ENCODE results near the gene MCOLN2.
"Not testable (repeated sequence)": the region's sequence is repeated elsewhere in the genome, so short reads cannot be mapped to it uniquely, and the experiment has no call there.

The MCOLN2 gene

DNA sequence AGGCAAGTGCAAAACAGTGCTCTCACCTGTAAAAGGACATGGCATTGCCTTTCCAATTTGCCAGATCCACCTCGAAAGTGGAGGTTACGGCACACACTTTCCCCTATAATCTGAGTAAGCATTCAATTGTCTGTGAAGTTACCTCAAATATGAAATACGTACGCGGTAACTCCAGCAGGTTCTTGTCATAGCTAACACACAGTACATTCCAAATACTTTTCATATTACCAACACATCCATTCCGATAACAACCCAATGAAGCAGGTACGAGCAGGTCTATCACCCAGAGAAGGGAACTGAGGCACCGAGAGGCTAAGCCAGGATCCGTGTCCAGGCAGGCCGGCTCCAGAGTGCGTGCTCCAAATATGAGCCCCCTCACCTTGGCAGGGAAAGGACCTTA is 57.2 kb downstream of the MCOLN2 start:
- DNase-seq = no peak

DNA sequence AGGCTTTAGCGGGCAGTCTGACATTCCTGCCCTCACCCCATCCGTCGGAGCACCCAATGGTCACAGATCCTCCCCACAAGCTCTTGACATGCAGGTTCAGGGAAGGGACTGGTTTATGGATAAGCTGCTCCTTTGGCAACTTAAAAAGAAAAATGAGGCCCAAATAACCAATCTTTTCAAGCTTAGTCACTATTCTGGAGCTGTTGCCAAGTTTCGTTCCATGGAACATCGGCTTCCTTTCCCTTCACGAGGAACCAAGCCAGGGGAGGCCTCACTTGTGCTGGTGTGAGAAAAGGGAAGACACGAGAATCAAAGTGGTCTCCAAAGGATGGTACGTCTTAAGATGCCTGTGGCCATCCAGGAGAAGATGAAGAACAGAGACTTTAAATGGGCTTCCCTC is 57.8 kb downstream of the MCOLN2 start:
- no peak for DNase-seq

DNA sequence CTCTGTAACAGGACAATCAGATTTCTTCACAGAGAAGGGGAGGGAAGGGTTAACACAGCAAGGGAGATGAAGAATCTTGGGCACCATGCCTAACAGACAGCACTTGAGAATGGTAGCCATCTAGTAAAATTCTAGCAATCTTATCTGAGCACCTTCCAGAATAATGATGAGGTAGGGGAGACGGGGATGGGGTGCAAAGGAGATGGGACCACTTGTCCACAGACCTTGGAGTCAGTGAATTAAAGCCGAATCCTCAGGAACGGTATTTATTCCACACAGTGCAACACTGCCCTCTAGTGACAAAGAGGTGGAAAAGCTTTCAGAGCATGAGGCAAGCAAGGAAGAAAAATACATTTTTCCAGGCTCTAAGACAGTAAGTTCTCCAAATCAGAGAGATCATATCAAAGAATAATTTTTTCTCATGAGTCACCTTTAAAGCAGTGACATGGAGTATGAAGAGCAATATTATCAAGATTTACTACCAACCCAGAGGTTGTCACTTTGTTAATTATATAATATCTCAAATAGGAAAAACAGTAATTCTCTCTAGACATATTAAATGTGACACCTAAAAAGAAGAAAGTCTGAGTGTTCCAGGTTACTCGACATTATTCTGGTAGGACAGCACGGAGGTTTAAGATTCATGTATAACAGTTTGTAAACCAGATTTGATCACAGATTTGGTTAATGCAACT is 60.6 kb downstream of the MCOLN2 start:
- DNase-seq = no peak

DNA sequence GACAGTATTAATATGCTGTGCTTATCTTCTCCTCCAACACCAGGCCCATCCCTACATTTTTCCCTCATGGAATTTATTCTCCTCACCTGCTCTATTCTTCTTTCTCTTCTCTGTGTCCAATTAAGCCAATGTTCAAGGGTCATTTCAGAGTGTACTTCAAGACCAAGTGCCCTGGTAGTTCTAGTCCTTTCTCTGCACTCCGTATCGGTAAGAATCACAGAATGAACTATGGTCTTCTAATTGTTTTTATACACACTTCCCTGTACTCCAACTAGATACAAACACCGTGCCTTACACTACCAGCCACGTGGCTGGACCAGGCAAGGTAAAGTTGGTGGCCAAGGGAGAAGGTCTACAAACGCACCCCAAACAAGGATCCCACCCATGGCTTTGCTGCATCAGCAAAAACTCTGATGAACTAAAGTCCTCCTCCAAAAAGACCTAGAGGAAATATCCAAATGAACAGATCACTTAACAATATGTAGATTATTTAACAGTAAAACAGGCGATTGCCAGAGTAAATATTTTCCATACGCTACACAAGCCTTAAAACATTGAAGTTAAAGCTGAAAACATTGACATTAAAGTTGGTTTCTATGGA is 63.8 kb downstream of the MCOLN2 start:
- no peak for DNase-seq

DNA sequence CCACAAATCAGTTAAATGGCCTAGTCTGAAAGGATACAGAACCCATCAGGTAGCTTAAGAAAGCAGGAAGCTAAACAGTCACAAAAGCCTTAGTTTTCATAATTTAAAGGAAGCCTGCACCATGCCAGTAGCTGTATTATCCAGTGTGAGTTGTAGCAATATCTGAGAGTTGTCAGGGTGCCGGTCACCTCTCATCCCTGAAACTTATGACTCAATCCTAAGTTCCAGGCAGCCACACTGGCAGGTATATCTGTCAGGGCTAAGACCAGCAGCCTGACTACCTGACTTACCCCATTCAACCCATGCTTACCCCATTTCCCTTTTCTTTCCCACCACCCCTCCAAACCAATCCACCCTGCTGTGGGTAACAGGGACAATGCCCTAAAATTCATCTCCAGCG is 66.1 kb downstream of the MCOLN2 start:
- DNase-seq = no peak

DNA sequence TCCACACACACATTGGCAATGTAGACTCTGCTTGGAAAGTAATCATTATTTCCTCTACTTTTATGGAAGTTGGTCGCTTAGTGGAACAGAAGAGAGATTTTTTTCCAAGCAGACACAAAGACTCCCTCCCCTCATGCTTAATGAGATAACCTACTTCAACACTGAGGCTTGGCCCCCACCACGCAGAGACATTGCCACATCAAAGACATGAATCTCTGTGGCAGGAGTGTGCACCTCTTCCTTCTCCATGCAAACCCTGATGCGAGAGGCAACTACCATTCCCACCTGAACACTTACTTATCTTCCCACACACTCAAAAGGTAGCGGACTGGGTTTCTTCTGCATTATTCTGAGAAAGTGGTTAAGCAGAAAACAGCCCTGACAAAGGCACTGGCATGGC is 66.6 kb downstream of the MCOLN2 start:
- no peak for DNase-seq

DNA sequence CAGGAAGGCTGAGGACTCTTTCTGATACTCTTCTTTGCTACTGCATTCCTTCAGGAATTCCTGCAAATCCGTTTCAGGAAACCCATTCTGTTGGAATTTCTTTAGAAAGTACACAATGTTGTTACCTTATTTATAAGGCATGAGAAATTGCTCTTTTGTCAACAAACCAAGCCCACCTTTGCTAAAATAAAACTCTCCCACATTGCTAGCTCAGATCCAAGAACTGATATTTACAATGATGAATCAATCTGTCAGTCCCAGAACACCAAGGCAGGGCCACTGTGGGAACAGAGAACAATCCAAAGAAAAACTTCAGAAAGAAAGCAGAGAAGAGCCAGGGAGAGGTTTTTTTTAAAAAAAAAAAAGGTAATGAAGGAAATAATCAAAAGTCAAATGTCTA is 67.3 kb downstream of the MCOLN2 start:
- DNase-seq = no peak

DNA sequence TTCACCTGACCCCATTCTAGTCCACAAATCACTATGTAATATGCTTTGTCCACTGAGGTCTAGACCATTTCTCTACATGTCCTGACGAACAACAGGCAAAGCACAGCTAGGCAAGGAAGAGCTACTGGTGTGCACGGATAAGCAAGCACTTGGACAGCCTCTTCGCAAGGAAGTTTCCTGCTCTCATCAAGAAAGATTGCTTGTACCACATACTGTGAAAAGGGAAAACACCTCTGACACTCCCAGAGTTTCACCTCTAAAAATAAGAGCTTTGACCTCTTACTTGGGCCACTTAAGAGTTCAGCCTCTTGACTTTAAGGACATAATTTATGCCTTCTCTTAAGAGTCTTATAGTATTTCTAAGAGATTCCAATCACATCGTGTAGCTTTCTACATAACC is 67.9 kb downstream of the MCOLN2 start:
- no peak for DNase-seq

DNA sequence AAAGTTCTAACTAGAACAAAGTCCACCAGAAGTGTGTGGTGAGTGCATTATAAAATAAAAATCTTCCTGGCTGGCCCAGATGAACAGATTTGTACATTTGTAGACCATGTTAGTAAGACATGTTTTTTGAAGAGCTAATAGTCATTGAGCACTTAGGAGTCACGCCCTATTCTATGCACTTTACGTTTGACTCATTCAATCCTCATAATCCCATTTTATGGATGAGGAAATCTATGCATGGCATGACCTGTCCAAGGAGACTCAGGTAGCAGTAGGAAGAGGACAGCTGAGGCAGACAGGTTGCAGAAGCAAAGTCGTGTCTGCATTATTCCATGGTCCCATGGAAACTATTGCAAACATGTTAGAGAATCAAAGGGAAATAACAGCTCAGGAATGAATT is 73.6 kb downstream of the MCOLN2 start:
- no peak for DNase-seq

DNA sequence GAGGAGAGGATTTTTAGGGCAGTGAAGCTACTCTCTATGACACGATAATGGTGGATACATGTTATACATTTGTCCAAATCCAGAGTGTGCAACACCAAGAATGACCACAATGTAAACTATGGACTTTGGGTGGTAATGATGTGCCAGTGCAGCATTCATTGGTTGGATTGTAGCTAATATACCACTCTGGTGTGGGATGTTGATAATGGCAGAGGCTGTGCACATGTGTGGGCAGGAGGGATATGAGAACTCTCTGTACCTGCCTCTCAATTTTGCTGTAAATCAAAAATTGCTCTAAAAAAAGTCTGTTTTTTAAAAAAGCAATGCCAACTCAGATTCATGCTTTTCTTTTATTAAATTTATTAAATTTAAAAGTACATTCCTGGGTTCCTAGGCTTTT is 76.8 kb downstream of the MCOLN2 start:
- DNase-seq = no peak

DNA sequence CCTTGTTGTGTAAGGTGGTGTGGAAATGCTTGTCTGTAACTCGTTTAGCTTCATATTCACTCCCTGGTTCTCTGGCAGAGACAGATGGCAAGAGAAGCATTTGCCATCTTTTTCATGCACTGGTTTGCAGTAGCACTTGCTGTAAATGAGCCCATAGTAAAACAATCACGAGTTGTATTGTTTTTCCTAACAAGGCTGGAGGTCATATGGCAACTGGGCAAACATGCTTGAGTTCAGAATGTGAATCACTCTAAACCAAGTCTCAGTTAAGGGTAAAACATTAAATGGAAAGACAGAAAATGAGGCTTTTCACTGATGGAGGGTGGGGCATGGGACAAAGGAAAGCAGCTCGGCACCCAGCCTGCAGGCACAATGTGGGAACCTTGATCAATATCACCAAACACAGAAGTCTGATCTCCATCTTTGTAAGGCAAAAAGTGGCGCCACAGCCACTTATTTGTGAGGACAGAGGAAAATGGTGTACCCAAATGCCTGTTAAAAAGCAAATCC is 77.4 kb downstream of the MCOLN2 start:
- no peak for DNase-seq

DNA sequence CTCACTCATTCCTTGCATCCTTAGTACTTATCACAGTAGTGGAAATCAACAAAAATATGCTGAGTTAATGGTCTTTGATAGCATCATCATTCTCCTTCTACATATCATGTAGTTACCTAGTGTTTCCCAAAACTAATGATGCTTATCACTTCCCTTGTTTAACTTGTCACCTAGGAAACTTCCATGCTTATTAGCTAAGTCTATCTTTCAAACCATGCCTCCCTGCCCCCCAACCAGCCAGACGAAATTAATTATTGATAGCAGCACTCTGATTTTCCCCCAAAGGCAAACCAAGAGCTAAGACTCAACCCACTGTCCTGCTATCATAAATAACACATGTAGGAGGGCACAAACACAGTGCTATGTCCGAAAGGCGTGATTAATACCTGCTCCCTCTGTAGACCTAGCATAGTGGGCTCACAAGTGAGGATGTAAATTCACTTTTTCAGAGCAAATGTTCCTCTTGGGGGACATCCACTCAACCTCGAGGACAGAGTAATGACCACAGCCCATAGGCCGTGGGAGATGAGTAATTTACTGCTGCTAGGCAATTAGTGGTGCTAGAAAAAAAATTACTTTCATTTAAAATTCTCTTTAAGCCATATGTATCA is 78.1 kb downstream of the MCOLN2 start:
- DNase-seq = no peak

DNA sequence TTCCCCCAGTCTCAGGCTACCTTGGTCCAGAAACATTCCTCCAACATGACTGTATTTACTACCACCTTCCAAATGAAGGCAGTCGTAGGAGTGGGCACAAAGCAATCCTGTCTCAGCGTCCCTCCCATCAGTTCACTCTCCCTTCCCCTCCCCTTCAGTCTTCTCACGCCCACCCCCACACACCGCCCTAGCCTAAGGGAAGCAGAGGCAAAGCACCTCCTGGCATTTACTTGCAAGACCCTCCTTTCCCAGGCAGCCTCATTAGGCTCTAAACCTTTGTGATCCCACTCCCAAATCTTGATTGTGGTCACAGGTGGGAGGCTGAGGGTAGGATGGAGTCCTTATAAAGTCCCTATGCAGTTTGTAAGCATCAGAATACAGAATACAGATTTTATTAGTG is 80.0 kb downstream of the MCOLN2 start:
- DNase-seq = no peak

DNA sequence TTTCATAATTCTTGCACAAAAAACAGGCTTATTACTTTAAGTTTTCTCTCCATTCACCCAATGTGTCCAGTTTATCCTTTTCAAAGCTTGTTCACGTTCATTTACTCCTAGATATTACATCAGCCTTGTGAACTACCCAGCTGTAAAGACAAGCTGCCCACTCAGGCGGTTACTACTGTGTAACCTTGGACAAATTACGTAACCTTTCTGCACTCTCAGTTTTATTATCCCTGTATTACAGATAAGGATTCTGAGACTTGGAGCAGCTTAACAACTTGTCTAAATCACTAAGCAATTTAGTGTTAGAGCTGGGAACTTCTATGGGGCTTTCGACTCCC is 83.4 kb downstream of the MCOLN2 start:
- DNase-seq = no peak

DNA sequence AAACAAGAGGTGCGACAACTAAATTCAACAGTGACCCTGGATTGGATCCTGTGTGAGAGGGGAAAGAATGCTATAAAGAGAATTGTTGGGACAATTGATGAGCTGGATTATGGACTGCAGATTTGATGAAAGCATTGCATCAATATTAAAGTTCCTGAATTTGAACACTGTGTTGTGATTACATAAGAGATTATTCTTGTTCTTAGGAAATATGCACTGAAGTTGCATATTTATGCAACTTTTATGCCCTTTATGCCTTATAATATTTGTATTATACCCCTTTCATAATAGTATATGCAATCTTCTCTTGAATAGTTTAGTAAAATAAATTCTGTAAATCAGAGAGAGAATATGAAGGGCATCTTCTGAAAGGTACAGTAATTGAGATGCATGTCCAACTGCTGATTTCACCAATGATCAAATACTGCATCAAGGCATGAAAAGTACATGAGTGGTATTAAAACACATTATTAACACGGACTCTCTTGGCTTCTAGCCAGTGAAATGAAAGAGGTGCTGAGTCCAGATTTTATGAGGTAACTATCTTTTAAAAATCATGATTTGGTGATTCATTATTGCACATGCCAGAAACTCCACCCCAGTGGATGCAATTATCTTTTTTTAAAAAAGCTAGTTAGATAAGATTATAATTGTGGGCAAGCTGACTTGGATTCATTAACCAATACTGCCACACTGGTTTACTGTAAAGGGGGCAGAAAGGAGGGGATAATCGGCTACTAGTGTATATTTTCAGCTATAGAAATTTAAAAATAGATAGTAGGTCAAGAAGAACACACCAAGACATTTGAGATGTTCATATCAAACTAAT is 84.0 kb downstream of the MCOLN2 start:
- DNase-seq = no peak

DNA sequence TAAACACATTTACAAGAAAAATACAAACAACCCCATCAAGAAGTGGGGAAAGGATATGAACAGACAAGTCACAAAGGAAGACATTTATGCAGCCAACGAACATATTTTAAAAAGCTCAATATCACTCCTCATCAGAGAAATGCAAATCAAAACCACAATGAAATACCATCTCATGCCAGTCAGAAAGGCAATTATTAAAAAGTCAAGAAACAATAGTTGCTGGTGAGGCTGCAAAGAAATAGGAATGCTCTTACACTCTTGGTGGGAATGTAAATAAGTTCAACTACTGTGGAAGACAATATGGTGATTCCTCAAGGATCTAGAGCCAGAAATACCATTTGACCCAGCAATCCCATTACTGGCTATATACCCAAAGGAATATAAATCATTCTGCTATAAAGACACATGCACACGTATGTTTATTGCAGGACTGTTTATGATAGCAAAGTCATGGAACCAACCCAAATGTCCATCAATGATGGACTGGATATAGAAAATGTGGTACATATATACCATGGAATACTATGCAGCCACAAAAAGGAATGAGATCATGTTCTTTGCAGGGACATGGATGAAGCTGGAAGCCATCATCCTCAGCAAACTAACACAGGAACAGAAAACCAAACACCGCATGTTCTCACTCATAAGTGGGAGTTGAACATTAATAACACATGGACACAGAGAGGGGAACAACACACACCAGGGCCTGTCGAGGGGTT is 88.0 kb downstream of the MCOLN2 start:
- DNase-seq = not testable (repeated sequence)

DNA sequence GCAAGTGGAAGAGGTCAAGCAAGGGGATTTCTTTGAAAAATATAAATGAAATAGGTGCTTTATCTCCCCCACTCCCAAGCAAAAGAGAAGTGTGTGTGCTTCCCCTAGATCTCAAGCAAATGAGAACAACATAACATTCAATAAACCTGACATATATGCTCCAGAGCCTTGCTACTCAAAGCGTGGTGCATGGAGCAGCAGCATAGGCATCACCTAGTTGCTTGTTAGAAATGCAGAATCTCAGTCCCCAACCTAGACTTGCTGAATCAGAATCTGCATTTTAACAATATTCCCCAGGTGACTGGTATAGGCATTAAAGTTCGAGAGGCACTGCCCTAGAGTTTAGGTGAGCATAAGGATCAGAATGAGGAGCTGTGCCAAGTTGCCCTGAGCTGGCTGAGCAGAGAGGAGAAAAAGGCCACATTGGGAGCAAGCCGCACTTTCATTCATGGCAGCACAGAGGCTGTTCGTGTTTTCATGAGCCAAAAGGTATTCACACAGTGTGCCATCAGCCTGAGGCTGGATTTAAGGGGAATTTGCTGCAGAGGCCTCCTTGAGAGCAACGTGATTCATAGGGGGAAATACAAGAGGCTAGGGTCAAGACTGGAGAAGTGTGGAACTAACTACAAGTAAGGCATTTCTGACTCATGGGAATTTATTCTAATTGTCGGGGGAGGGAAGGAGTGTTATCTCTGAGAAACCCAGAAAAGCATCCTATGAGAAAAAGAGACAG is 89.7 kb downstream of the MCOLN2 start:
- DNase-seq = no peak

DNA sequence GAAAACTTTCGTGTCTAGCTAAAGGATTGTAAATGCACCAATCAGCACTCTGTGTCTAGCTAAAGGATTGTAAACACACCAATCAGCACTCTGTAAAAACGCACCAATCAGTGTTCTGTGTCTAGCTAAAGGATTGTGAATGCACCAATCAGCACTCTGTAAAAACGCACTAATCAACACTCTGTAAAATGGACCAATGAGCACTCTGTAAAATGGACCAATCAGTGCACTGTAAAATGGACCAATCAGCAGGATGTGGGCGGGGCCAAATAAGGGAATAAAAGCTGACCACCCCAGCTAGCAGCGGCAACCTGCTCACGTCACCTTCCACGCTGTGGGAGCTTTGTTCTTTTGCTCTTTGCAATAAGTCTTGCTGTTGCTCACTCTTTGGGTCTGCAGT is 94.2 kb downstream of the MCOLN2 start:
- not testable (repeated sequence) for DNase-seq

DNA sequence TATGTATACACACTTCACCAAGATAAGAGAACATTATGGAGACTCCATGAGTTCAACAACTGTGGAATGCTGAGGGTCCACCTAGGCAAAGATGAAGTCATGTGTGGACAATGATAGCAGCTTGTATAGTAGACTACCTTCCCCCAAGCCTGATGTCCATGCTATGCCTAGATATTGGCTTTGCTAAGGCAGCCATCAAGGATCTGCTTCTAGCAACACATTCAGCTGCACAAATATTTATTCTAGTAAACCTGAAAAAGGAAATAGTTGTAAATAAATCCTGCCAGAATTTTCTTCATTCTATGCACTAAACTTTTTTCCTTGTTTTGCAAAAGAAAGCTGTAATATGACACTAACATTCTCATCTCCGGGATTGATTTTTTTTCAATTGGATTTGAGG is 96.9 kb downstream of the MCOLN2 start:
- no peak for DNase-seq

DNA sequence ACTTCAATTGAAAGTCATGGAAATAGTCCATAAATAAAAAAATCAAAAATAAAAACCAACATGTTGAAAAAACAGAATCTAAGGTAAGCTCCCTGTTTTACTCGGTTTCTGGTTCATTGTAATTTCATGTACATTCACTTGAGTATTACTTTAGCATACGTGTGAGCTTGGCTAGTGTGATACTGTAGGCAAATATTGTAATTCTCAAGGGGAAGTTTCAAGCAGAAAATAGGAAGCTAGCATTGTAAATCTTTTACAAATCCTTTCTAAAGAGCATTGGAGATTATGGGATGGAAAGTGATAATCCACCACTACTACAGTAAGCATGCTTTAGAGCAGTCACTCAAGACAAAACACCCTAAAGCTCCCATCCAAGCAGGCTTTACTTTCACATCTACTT is 100.6 kb downstream of the MCOLN2 start:
- no peak for DNase-seq

DNA sequence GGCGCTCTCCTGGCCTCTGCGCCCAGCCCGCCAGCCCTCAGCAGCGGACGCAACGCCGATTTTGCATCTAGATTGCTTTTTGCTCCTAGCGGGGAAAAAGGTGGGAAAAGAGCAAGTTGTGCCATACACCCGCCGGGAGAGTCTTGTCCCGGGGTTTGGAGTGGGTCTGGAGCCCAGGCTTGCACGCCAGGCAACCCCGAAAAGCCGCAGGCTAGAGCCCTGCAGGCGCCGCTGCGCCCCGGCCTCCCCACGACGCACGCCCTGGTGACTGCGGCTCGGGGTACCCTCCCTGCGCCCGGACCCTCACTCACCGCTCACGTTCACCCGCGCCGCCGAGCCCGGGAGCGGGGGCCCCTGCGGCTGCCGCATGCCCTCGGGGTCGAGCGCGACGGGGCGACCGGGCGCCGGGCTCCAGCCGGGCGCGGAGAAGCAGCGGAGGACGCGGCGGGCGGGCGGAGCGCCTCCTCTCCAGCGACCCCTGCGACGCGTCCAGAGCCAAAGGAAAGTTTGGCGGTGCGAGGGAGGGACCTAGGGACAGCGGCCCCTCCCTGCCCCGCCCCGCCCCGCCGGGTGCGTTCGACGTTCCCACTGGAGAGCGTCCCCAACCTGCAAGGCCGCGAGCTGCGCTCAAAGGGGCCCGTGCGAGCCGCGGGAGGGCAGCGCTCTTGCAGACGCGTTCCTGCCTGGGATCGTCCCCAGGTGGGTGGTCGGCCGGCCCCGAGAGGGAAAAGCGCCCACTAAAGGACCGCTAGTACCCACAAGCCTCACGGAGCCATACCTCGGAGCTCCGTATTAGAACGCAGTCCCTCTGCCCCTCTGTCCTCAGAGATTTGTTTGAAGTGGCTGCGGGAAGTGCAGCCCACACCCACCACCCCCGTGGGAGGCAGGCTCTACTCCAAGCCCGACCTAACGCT is 104.0 kb downstream of the MCOLN2 start, which contains the start of gene LPAR3:
Gene LPAR3, minus strand, starts transcription at position 502 of the 914 bp plus-strand sequence. CDS start 27,086 bp downstream, outside the sequence.
- no peak for DNase-seq

Measured in activated CD4-positive, CD25-positive, alpha-beta regulatory T cell treated with anti-CD3 and anti-CD28 coated beads, Interleukin-2, amount 50 U/mL, for 72 hours (primary cell).